BJ (cell line): ENCODE results near the gene C16orf92. TPM values are rescaled to one million over a fixed set of nuclear protein-coding genes. Genes with fewer than 3 reads are reported as not detected.

Source experiments
- CTCF ChIA-PET: fragments of 350-600 bp; formaldehyde crosslinking; extraction: SDS; loops from one replicate; lab custom pipeline; 2021; ENCODE audit warnings: antibody characterized with exemption, inconsistent platforms; lab: Yijun Ruan, JAX
- POLR2A ChIA-PET: fragments of 300-600 bp; sonication (Branson Sonifier 250); formaldehyde crosslinking; extraction: SDS; loops from one replicate; lab custom pipeline; 2021; ENCODE audit warnings: antibody characterized with exemption; lab: Charles Lee
- DNase-seq: peaks from one replicate; pipeline ENCODE4 v3.0.0-alpha.2; 2011; ENCODE audit warnings: low read depth
- H3K27me3 ChIP-seq: 2 replicates; pipeline ENCODE4 v1.6.0; 2011; ENCODE audit warnings: low read length; ENCODE audit not compliant: control insufficient read depth, insufficient read depth
- H3K36me3 ChIP-seq: 2 replicates; pipeline ENCODE4 v1.5.1; 2011; ENCODE audit warnings: low read length; ENCODE audit not compliant: control insufficient read depth, insufficient read depth
- H3K4me3 ChIP-seq: 2 replicates; pipeline ENCODE4 v1.5.1; 2011; ENCODE audit warnings: low read depth, mild to moderate bottlenecking, control low read depth, low read length
- polyA plus RNA-seq: library from polyadenylated mRNA; depleted of rRNA; stranded (reverse); fragments of >200 nt; gene quantifications from 2 replicates; pipeline ENCODE4 v1.2.3, GENCODE V29; 2011
- TF ChIP-seq, protein P1 (sequence below): IDR thresholded peaks from 2 replicates; pipeline ENCODE4 v1.5.1; 2011; ENCODE audit warnings: low read depth, mild to moderate bottlenecking, control low read depth, inconsistent platforms, low read length, moderate library complexity; ENCODE audit not compliant: insufficient read depth

The C16orf92 gene
- polyA plus RNA-seq, 1 experiment = not detected

DNA sequence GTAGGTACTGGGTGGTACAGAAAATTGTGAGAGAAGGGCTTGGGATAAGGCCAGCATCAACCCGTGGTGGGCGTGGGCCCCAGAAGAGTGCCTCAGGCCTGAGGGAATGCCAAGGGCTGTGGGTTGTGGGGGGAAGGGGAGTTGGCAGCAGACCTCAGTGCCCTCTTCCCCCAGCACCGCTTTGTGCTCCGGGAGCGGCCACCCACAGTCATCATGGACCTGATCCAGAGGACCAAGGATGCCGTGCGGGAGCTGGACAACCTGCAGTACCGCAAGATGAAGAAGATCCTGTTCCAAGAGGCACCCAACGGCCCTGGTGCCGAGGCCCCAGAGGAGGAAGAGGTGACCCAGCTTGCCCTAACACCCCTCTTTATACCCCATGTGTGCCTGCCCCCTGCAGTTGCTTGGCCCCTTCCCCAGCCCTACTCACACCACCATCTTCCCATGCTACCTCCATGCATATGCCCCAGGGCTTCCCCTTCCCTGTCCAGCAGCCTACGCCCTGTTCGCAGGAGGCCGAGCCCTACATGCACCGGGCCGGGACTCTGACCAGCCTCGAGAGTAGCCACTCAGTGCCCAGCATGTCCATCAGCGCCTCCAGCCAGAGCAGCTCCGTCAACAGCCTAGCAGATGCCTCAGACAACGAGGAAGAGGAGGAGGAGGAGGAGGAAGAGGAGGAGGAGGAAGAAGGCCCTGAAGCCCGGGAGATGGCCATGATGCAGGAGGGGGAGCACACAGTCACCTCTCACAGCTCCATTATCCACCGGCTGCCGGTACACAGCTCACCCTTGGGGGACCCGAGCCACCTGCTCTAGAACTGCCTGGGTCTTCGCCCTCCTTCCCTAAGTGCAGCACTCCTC lies 40.2 kb upstream of the C16orf92 start:
- TF ChIP-seq, protein P1, sequence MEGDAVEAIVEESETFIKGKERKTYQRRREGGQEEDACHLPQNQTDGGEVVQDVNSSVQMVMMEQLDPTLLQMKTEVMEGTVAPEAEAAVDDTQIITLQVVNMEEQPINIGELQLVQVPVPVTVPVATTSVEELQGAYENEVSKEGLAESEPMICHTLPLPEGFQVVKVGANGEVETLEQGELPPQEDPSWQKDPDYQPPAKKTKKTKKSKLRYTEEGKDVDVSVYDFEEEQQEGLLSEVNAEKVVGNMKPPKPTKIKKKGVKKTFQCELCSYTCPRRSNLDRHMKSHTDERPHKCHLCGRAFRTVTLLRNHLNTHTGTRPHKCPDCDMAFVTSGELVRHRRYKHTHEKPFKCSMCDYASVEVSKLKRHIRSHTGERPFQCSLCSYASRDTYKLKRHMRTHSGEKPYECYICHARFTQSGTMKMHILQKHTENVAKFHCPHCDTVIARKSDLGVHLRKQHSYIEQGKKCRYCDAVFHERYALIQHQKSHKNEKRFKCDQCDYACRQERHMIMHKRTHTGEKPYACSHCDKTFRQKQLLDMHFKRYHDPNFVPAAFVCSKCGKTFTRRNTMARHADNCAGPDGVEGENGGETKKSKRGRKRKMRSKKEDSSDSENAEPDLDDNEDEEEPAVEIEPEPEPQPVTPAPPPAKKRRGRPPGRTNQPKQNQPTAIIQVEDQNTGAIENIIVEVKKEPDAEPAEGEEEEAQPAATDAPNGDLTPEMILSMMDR = no peak
- ChIA-PET POLR2A (no interaction called here), CTCF (no interaction called here)
- Histone ChIP-seq H3K27me3 (no peaks in the 10 kb centered on the region), H3K4me3 (no peak overlapping the region), H3K36me3 (peaks cover 74% of the 10 kb centered on the region)
- no peak for DNase-seq

- no peak for DNase-seq
- POLR2A ChIA-PET = no interaction called here
- CTCF ChIA-PET = no interaction called here
- TF ChIP-seq, protein P1 = no peak
- Histone ChIP-seq H3K36me3 (peaks cover 74% of the 10 kb centered on the region), H3K4me3 (no peak overlapping the region), H3K27me3 (no peaks in the 10 kb centered on the region)
These were observed 39.4 kb upstream of the C16orf92 start for GRCh38 chr16:29983420-29984136.

DNA sequence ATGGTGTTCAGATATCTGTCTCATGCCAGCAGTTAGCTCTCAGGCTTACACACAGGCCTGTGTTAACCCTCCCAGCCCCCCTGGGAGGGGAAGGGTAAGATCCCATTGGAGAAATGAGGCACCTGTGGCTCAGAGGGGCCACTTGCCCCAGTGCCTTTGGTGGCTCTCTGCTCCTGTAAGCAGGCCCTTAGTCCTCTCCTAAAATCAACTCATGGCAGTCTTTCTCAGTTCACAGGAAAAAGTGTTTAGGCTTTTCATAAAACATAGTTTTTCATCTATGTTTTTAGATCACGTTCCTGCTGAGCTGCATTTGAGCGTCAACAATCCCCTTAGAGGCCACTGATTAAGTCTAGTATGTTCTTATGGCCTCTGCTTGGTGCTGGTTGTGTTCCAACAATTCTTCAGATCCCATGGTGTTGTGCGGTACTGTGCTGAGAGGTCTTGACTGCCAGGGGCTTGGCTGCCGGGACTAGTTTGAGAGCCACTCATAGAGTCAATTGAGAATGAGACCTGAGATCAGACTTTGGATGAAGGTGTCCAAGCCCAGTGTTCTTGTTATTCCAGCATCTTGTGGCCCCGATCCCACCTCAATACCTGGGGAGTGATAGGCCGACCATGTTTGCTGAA lies 38.7 kb upstream of the C16orf92 start:
- ChIA-PET POLR2A (no interaction called here), CTCF (no interaction called here)
- Histone ChIP-seq H3K27me3 (no peaks in the 10 kb centered on the region), H3K36me3 (peaks cover 73% of the 10 kb centered on the region), H3K4me3 (no peak overlapping the region)
- DNase-seq = no peak
- TF ChIP-seq, protein P1 = no peak

GRCh38 chr16:29984764-29985147 lies 38.2 kb upstream of the C16orf92 start:
- Histone ChIP-seq H3K27me3 (no peaks in the 10 kb centered on the region), H3K36me3 (peaks cover 73% of the 10 kb centered on the region), H3K4me3 (no peak overlapping the region)
- TF ChIP-seq, protein P1 = no peak
- ChIA-PET CTCF (no interaction called here), POLR2A (no interaction called here)
- no peak for DNase-seq
